GM12865 (cell line): Measurements from ENCODE around the gene POLD3.

Experiments used
- DNase-seq: peaks from one replicate; pipeline ENCODE4 v3.0.0; 2010; ENCODE audit warnings: low read depth
- H3K4me3 ChIP-seq: 2 replicates; pipeline ENCODE4 v1.5.1; 2011; ENCODE audit warnings: mild to moderate bottlenecking, low read depth, low read length, control low read depth
- TF ChIP-seq, protein P1 (sequence below): IDR thresholded peaks from 2 replicates; pipeline ENCODE4 v1.5.1; 2011; ENCODE audit warnings: low read length, control low read depth, low read depth, inconsistent platforms; ENCODE audit not compliant: insufficient read depth; ENCODE audit errors: missing control alignments

Gene POLD3

DNA sequence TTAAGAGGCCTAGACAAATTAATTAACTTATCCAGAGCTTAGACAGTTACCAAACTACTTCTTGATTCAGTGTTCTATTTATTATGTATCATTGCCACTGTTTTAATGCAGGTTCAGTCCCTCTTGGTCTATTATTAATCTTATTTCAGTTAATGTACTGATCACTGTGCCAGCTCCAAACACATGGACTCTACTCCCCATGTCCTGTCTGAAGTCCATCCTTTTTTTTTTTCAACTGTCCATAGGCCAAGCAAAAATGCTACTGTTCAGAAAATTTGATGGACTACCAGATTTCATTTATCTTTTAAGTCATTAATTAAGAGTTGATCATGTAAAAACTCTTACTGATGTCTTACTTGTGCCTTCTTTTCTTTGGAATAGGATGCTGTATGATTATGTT lies 11.9 kb downstream of the POLD3 start:
- DNase-seq: no peak
- TF ChIP-seq, protein P1, sequence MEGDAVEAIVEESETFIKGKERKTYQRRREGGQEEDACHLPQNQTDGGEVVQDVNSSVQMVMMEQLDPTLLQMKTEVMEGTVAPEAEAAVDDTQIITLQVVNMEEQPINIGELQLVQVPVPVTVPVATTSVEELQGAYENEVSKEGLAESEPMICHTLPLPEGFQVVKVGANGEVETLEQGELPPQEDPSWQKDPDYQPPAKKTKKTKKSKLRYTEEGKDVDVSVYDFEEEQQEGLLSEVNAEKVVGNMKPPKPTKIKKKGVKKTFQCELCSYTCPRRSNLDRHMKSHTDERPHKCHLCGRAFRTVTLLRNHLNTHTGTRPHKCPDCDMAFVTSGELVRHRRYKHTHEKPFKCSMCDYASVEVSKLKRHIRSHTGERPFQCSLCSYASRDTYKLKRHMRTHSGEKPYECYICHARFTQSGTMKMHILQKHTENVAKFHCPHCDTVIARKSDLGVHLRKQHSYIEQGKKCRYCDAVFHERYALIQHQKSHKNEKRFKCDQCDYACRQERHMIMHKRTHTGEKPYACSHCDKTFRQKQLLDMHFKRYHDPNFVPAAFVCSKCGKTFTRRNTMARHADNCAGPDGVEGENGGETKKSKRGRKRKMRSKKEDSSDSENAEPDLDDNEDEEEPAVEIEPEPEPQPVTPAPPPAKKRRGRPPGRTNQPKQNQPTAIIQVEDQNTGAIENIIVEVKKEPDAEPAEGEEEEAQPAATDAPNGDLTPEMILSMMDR: no peak
- no peak overlapping the region for H3K4me3 ChIP-seq

DNA sequence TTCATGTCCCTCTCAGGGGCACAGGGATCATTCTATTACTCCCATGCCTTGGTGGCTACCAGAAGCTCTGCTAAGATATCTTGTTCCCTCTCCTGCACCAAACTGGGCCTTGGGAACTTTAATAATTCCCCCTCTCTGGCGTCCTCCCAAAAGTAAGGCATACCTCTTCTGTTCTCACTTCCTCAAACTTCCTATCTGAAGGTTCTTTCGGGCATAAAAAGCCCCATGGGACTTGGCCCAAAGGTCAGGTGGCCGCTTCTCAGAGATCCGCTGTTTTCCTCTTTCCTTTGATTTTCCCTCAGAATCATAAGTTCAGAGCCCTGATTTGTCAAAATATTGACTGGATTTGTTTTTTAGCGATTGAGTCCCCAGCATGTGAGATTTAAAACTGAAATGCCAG lies 13.0 kb downstream of the POLD3 start:
- TF ChIP-seq, protein P1: no peak
- H3K4me3 ChIP-seq: no peak overlapping the region
- no peak for DNase-seq

DNA sequence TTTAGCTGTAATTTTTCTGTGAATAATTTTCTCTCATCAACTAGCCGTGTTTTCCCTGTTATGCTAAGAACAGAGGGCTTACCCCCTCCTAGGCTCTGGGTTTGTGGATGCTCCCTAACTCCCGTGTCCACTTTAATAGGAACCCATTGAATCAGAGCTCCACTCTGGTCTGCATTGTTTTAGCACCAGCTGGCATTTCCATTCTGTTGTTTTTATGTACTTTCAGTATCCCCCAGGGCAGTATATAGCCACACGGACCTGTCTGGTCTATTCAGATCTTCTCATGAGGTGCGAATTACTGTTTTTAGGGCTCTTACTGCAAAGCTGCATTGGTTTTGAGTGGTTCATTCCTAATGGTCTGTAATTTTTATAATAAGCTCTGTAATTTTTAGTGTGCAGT lies 16.0 kb downstream of the POLD3 start:
- TF ChIP-seq, protein P1: no peak
- no peak for DNase-seq
- H3K4me3 ChIP-seq: no peak overlapping the region

DNA sequence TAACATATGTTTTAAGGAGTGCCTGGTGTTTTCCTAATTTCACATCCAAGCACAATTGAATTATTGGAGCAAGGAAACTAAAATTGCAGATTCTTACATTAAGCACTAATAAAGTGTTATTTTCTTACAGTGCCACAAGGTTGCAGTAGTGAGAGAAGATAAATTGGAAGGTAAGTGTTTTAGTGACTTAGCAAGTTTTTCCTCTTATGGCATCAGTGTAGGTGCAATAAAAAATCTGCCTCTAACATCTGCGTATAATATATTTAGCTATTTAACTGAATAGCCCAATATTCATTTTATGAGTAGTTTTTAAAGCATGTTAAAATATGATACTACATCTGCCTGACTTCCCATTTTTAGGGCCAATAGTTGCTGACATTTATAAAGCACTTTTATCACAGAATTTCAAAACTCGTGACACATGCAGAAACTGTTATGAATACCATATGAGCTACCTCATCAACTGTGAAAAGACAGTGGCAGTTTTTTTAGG lies 19.0 kb downstream of the POLD3 start:
- TF ChIP-seq, protein P1: peak; percentile 30
- no peak overlapping the region for H3K4me3 ChIP-seq
- peak; percentile 34 for DNase-seq

DNA sequence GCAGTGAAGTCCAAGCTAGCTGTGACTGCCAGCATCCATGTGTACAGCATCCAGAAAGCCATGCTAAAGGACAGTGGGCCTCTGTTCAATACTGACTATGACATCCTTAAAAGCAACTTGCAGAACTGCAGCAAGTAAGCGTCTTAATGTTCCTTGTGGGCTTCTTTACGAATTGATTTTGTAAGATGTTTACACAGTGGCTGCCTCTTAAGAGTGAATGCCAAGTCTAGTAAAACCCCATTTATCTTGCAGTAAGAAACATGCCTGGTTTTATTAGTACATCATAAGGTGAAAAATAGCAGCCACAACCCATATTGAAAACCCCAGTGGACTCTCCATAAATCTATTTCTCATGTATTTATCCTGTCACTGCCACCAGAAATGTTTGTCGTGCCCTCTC lies 20.5 kb downstream of the POLD3 start:
- DNase-seq: no peak
- TF ChIP-seq, protein P1: no peak
- H3K4me3 ChIP-seq: no peak overlapping the region

DNA sequence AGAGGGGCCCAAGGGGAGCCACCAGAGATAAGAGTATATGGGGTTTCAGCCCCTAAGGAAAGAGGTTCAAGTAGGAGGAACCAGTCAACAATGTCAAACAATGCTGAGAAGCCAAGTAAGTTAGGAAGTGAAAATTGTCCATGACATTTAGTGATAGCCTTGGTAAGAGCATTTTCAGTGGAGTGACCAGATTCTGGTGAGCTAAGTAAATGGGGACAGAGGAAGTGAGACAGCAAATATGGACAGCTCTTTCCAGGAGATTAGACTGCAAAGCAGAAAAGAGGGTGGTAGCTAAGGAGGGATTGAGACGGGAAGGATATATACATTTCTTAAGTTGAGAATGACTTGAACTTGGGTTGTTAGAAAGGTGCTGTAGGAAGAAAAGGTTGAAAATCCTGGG lies 22.9 kb downstream of the POLD3 start:
- TF ChIP-seq, protein P1: no peak
- H3K4me3 ChIP-seq: no peak overlapping the region
- DNase-seq: no peak

DNA sequence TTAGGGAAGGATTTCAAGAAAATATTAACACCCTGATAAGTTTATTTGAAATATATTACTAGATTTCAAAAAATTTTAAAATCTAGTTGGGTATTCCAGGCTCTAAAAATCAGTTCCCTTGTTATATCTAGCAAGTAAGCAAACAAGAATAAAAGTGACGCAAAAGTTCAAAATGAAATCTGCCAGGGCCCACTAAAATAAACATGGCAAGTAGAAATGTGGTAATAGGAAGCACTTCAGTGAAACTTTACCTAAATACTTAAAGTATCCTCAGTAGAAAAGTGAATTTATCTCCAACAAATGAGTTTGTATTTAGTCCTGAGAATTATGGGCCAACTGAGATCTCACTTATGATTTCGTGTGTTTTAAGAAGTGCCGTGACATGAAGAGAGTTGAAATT lies 23.6 kb downstream of the POLD3 start:
- DNase-seq: no peak
- no peak overlapping the region for H3K4me3 ChIP-seq
- TF ChIP-seq, protein P1: no peak
